ENCODE data around the gene KIAA1671.

KIAA1671 gene

DNA sequence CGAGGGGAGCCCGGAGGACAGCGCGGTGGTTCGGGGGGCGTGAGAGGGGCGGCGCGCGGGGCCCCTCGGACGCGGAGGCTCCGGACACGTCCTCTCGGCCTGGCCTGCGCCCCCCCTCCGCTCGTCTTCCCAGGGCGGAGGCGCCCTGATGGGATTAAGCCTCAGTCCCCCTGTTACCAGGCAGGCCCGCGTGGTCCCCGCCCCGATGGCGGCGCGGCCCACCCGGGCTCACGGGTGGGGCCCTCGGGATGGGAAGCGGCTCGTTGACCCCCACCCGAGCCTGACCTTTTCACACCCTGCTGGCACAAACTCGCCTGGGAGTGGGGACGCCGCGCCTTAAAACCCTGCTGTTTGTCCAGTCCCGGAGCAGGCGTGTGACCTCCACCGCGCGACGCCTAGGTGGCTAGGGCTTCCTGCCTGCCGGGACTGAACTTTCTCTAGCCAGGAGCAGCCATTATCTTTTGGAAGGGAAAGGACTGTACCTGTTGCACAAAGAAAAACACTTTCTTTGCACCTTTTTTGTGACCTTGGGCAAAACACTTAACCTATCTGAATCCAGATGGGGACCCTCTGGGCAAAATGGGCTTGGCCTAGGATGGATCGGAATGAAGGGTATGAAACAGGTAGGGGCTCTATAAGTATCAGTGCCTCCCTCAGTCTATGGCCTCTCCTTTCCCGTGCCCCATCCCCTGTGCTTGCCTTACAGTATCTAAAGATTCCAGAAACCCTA lies 1.0 kb downstream of the KIAA1671 start:
- no peak for DNase-seq

DNA sequence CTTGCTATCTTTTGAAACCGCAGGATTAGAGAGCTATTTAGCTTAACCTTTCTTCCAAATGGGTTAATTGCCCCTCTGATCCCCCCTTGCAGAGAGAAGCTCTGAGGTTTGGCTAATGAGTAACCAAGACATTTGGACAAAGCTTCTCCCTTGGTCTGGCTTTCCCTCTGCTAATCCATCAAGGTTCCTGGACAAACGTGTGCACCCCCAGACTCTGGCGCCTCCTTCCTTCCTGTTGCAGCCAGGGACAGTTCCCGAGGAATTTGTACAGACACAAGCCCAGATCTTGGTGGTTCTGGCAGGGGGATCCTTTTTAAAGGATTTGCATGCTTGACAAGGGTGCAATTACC lies 1.6 kb downstream of the KIAA1671 start:
- DNase-seq: no peak

- no peak for DNase-seq
Measured at GRCh38 chr22:24954856-24955255, 2.3 kb downstream of the KIAA1671 start.

DNA sequence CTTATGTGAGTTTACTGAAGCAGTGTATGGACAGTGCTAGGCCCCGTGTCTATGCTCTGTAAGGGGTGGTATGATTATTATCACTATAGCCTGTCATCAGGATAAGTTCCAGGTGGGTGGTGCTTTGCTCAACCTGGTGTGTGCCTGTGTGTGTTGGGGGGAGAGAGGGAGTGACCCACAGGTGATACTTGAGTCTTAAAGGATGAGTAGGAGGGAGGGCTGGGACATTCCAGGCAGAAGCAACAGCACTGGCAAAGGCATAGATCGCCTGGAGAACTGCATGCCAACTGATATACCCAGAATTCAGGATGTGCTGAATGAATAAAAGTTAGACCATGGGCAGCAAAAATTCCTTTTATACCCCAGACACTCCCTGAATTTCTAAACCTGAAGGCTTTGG lies 4.5 kb downstream of the KIAA1671 start:
- no peak for DNase-seq

GRCh38 chr22:24961217-24961844 lies 8.8 kb downstream of the KIAA1671 start:
- no peak for DNase-seq

GRCh38 chr22:24962094-24962493 lies 9.6 kb downstream of the KIAA1671 start:
- DNase-seq: no peak

GRCh38 chr22:24962835-24963234 lies 10.3 kb downstream of the KIAA1671 start:
- no peak for DNase-seq

GRCh38 chr22:24964441-24964840 lies 11.9 kb downstream of the KIAA1671 start:
- DNase-seq: no peak

GRCh38 chr22:24965822-24966626 lies 13.5 kb downstream of the KIAA1671 start:
- no peak for DNase-seq

DNA sequence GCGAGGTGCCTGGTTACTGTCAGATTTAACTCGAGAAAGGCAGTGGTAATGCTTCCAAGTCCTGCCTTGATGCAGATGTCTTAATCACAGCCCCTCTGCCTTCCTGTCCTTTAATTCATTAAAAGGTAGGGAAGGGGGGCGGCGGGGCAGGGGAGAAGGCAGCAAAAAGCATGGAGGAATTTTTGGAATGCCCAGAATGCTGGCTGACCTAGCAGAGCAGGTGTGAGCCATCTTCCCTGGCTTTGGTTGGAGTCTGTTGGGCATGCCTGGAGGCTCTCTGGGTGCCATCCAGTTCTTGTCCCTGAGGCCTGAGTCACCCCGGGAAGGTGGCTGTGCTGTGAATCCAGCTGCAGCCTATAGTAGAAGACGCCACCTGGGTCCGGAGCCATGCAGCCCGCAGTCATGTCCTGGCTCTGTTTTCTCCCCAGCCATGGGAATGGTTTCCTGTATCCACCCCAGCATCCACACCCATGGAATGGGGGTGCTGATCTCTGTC lies 15.6 kb downstream of the KIAA1671 start:
- DNase-seq: no peak

DNA sequence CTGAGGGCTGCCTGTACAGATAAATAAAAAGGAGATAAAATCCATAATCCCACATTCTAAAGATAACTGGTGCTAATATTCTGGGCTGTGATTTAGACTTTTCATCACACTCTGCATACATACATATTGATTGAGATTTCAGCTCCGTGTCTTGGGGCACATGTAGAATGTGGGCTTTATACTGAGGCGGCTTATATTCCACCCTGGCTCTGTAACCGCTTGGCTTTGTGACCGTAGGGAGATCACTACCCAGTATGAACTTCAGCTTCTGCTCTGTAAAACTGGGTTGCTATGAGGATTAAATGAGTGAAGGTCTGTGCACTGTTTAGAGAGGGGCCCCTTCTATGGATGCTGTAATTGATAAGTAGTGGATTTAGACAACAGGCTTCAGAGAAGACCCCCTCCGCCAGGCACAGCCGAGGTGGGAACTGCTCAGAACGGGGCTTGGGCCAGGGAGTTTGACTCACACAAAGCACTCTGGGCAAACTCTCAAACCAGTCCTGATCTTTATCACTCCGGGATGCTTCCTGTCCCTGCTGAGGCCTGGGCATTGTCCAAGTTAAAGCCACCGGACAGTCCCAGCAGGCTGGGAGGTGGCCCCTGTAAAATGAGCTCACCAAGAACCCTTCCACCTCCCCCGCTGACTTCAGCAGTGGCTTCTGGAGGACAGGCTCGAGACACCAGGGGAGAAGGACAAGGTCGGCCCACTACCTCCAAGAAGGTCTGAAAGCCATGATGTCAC lies 17.2 kb downstream of the KIAA1671 start:
- no peak for DNase-seq

DNA sequence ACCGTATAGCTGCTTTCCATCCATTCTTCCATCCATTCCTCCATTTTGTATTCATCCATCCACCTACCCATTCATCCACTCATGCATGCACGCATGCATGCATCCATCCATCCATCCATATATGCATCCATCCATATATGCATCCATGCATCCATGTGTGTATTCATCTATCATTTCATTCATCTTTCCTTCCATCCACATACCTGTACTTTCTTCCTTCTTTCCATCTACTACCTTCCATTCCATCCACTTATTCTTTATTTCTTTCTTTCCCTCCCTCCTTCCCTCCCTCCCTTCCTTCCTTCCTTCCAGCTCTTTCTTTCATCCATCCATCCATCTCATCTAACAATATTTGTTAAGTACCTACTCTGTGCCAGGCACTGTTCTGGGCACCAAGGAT lies 19.9 kb downstream of the KIAA1671 start:
- DNase-seq: no peak

GRCh38 chr22:24973872-24974271 lies 21.4 kb downstream of the KIAA1671 start:
- no peak for DNase-seq

DNA sequence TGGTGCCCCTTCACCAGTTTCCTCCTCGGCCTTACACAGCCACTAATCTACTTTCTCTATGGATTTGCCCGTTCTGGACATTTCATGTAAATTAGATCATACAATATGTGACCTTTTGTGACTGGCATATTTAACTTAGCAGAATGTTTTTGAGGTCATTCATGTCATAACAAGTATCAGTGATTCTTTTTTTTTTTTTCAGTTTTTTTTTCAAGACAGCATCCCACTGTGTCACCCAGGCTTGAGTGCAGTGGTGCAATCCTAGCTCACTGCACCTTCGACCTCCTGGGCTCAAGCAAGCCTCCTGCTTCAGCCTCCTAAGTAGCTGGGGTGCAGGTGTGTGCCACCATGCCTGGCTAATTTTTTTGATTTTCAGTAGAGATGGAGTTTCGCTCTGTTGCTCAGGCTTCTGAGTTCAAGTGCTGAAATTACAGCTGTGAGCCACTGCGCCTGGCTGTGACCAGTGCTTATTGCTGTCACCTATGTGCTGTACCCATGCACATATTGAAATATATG lies 22.7 kb downstream of the KIAA1671 start:
- no peak for DNase-seq

GRCh38 chr22:24975813-24976341 lies 23.4 kb downstream of the KIAA1671 start:
- DNase-seq: no peak

DNA sequence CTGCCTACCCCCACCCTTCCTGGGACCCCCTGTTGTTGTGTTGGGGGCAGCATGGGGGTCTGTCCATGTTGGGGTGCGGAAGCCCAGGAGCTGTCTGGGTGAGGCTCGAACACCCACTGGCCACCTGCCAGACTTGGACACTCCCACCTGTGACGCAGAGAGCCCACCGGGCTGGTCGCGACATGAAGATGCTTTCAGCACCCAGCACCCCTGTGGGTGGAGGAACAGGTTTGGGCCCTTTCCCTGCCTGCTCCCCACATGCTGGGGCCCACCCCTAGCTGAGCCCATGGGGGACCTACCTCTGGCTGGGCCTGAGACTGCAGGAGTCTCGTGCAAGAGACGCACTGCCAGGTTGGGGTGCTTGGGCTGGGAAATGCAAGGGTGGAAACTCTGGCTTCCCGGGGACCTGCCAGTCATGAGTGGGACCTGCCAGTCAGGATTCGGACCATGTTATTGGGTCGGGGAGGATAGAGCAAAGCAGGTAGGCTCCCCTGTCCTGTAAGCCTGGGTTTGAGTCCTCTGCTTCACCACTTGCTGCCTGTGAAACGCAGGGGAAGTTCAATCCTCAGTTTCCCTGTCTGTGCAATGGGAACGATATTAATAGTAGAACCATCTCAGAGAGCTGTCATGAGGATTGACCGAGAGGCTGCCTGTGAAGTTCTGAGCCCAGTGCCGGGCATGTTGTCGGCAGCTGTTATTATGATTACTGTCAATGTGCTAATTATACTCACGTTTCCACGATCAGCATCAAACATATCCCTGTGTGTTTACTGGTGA lies 24.1 kb downstream of the KIAA1671 start:
- no peak for DNase-seq

DNA sequence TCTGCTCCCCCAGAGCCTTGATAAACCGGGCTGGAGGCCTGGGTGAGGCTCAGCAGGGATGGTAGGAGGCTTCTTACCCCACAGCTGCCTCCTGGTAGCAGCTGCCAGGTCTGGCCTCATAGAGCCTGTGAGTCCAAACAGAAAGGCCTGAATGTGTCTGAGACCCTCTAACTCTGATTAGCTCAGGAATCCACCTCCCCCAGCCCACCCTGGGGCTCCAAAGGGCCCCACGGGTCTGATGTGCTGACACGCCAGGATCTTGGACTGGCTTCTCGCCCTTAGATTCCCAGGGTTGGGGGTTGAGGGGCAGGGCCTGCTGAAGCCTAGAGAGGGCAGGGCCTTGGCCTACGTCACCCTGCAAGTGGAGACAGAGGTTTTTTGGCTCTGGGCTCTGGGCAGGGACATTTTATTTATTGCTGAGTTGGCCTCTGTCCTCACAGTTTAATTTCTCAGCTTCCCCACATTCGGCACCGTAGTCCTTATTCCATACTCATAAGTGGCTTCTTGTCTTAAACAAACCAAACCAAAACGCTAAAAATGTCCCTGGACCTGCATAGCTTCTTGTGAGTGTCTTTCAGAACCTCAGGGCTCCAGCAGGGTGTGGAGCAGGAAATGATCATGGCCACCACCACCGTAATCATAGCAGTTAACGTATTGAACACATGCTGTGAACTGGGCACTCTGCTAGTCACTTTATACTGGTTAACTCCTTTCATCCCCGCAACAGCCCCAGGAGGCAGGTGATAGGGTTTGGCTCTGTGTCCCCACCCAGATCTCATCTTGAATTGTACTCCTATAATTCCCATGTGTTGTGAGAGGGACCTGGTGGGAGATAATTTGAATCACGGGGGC lies 25.1 kb downstream of the KIAA1671 start:
- no peak for DNase-seq

DNA sequence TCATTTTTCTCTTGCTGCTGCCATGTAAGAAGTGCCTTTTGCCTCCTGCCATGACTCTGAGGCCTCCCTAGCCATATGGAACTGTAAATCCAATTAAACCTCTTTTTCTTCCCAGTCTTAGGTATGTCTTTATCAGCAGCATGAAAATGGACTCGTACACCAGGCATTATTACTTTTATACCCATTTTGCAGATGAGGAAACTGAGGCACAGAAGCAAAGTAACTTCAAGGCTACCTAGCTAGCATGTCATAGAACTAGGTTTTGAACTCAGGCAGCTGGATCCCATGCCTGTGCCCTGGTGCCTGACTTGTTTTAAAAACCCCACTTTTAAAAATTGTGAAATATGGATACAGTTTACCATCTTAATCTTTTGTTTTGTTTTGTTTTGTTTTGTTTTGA lies 25.8 kb downstream of the KIAA1671 start:
- no peak for DNase-seq

DNA sequence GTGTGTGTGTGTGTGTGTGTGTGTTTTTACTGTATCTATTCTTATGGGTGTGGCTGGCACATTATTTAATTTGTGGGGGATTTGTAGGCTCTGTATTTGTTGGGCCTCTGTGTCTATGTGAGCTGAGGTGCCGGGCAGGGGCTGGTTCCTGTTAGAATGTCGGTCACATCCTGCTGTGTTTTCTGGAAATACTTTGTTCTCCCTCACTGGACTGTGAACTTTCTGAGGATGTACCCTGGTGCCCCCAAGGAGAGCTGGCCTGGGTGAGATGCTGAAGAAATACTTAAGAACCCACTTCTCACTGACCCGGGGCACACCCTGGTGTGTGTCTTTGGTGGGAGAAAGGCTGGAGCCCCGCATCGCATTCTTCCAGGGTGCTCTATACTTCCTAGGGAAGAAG lies 28.6 kb downstream of the KIAA1671 start:
- DNase-seq: no peak

DNA sequence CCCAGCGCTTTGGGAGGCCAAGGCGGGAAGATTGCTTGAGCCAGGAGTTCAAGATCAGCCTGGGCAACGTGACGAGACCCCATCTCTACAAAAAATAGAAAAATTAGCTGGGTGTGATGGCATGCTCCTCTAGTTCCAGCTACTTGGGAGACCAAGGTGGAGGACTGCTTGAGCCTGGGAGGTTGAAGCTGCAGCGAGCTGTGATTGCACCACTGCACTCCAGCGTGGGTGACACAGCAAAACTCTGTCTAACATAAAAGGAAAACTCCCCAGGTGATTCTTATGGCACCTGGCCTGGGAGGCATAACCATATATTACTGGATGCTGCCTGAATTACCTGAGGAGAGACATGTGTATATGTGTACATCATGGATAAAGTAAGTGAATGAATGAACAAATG lies 29.1 kb downstream of the KIAA1671 start:
- DNase-seq: no peak

All from NCI-H774 (cell line).